WERI-Rb-1 (cell line): ENCODE results near the gene TM6SF1.
"Not testable (repeated sequence)": the region's sequence is repeated elsewhere in the genome, so short reads cannot be mapped to it uniquely, and the experiment has no call there.

Source experiments
- DNase-seq: peaks from one replicate; pipeline ENCODE4 v3.0.0-alpha.2; 2020
- H3K27ac ChIP-seq: fragments of 250-450 bp; sonication (Bioruptor Pico); 2 replicates; pipeline ENCODE4 v1.5.1; 2020; ENCODE audit warnings: mild to moderate bottlenecking, moderate library complexity
- H3K27me3 ChIP-seq: fragments of 250-450 bp; sonication (Bioruptor Pico); 2 replicates; pipeline ENCODE4 v1.5.1; 2021; ENCODE audit warnings: mild to moderate bottlenecking, low read depth, moderate library complexity; ENCODE audit not compliant: insufficient read depth, severe bottlenecking
- H3K36me3 ChIP-seq: fragments of 250-450 bp; sonication (Bioruptor Pico); 2 replicates; pipeline ENCODE4 v1.5.1; 2020; ENCODE audit warnings: mild to moderate bottlenecking, moderate library complexity
- H3K4me3 ChIP-seq: 2 replicates; pipeline ENCODE4 v1.5.1; 2011; ENCODE audit warnings: low read depth, mild to moderate bottlenecking, control low read depth, low read length
- H3K9me3 ChIP-seq: fragments of 250-450 bp; sonication (Bioruptor Pico); 2 replicates; pipeline ENCODE4 v1.5.1; 2021; ENCODE audit warnings: mild to moderate bottlenecking, moderate library complexity; ENCODE audit not compliant: severe bottlenecking
- TF ChIP-seq, protein P1 (sequence below): IDR thresholded peaks from 2 replicates; pipeline ENCODE4 v1.5.1; 2011; ENCODE audit warnings: low read depth, mild to moderate bottlenecking, control low read depth, inconsistent platforms, low read length

The TM6SF1 gene

DNA sequence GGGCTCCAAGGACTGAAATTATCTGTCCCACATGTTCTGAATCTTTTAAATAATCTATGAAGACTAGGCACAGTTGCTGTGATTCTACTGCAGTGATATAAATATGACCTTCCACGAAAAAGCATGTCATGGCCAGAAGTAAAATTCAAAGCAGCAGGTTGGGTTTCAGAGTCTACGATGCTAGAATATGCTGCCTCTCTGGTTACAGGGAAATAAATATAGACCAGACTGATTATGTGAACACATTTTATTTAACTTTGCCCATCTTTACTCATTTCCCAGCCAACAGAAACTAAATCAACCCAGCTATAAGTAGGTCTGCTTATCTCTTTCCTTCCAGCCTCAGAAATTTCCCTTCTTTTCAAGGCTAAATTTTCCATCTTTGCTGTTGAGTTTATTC lies 19.9 kb upstream of the TM6SF1 start:
- no peaks in the 10 kb centered on the region for H3K27me3 ChIP-seq
- TF ChIP-seq, protein P1, sequence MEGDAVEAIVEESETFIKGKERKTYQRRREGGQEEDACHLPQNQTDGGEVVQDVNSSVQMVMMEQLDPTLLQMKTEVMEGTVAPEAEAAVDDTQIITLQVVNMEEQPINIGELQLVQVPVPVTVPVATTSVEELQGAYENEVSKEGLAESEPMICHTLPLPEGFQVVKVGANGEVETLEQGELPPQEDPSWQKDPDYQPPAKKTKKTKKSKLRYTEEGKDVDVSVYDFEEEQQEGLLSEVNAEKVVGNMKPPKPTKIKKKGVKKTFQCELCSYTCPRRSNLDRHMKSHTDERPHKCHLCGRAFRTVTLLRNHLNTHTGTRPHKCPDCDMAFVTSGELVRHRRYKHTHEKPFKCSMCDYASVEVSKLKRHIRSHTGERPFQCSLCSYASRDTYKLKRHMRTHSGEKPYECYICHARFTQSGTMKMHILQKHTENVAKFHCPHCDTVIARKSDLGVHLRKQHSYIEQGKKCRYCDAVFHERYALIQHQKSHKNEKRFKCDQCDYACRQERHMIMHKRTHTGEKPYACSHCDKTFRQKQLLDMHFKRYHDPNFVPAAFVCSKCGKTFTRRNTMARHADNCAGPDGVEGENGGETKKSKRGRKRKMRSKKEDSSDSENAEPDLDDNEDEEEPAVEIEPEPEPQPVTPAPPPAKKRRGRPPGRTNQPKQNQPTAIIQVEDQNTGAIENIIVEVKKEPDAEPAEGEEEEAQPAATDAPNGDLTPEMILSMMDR, result no peak
- no peaks in the 10 kb centered on the region for H3K36me3 ChIP-seq
- no peak overlapping the region for H3K4me3 ChIP-seq
- DNase-seq, result no peak
- H3K27ac ChIP-seq, result no peak overlapping the region
- no peaks in the 10 kb centered on the region for H3K9me3 ChIP-seq

DNA sequence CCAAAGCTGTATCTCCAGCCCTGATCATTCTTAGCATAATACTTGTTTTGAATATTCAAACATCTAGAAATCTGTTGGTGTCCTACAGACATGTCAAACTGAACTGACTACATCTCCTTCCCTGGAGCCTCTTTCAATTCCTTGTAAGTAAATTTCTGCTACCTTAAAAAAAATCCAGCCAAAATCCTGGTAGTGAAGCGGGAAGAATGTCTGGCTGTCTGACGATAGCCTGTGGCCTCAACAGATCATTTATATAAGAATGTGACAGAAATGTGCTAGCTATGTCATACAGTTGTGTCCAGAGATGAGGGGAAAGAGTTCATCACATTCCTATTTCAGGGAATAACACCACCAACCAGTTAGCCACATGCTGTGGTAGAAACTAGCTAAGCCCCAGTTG lies 18.6 kb upstream of the TM6SF1 start:
- H3K27me3 ChIP-seq, result no peaks in the 10 kb centered on the region
- H3K27ac ChIP-seq, result no peak overlapping the region
- H3K36me3 ChIP-seq, result no peaks in the 10 kb centered on the region
- DNase-seq, result no peak
- TF ChIP-seq, protein P1, result no peak
- no peak overlapping the region for H3K4me3 ChIP-seq
- no peaks in the 10 kb centered on the region for H3K9me3 ChIP-seq

DNA sequence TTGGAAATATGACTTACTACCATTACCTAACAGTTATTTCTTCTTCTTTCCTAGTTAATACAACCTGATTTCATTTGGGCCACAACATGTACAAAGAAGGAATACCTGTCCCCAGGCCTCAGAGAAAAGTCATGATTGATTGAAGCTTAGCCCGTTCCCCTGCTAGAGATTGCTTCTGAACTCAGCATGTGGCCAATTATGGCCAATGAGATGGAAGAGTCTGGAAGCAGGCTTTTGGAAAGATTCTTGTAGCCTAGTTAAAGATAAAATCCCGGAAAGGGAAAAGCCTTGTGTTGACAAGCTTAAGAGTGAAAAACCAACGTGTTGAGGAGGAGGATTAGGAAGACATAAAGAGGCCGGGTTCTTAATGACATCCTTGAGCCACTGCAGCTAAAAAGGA lies 17.0 kb upstream of the TM6SF1 start:
- Histone ChIP-seq H3K4me3 (no peak overlapping the region), H3K27me3 (no peaks in the 10 kb centered on the region), H3K9me3 (no peaks in the 10 kb centered on the region), H3K36me3 (no peaks in the 10 kb centered on the region), H3K27ac (no peak overlapping the region)
- TF ChIP-seq, protein P1, result no peak
- peak; percentile 63 for DNase-seq

DNA sequence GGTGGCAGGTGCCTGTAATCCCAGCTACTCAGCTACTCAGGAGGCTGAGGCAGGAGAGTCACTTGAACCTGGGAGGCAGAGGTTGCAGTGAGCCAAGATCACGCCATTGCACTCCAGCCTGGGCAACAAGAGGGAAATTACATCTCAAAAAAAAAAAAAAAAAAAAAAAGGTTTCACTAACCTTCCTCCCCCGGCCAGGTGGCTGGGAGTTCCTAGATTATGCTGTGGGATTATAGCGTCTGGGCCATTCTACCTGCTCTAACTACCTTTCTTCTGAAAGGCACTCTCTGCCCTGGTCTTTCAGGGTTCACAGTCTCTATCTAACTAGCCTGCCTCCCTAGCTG lies 15.5 kb upstream of the TM6SF1 start:
- H3K9me3 ChIP-seq, H3K36me3 ChIP-seq, H3K4me3 ChIP-seq, H3K27me3 ChIP-seq: not testable (repeated sequence)
- peak; percentile 30 for DNase-seq
- peak overlapping the region; percentile 38 for H3K27ac ChIP-seq

DNA sequence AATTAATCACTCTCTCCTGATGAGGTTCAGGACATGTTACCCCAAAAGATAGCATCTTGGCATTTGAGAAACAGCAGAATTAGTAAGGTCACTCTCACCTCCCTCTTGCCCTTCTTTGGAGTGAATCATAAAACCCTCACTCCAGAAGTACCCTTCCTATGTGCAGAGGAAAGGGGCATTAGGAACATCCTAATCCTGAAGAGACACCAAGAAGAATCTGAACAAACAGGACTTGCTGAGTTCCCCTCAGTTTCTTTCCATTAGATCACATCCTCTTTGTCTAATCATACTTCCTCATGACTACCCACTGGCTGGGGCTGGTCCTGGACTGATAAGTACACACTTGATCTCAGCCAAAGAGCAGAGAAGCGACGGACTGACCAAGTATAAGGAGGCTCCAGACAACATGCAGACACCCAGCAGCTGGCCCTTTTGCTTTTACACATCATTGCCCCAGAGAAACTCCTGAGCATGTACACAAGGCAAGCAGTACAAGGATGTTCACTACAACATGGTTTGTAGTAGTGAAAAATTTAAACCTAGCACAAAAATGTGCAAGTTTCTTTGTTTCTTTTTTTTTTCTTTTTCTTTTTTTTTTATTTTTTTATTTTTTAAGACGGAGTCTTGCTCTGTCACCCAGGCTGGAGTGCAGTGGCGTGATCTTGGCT lies 15.0 kb upstream of the TM6SF1 start:
- Histone ChIP-seq H3K9me3 (peaks cover 5% of the 10 kb centered on the region), H3K4me3 (no peak overlapping the region), H3K27me3 (no peaks in the 10 kb centered on the region), H3K36me3 (no peaks in the 10 kb centered on the region), H3K27ac (peak overlapping the region; percentile 38)
- DNase-seq, result peak; percentile 42
- TF ChIP-seq, protein P1, result no peak

DNA sequence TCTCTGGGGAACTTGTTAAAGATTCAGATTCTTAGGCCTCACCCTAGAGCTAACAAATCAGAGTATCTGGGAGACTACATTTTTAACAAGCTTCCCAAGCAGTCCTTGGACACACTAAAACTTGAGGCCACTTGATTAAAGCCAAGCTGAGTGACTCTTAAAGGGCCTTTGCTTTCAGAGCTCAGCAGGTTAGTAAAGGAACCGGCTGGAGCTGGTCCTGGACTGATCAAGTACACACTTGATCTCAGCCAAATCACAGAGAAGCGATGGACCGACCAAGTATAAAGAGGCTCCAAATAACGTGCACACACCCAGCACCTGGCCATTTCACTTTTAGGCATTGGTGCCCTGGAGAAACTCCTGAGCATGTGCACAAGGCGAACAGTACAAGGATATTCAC lies 12.9 kb upstream of the TM6SF1 start:
- Histone ChIP-seq H3K4me3 (no peak overlapping the region), H3K27me3 (no peaks in the 10 kb centered on the region), H3K9me3 (peaks cover 6% of the 10 kb centered on the region), H3K36me3 (no peaks in the 10 kb centered on the region), H3K27ac (no peak overlapping the region)
- DNase-seq, result no peak
- TF ChIP-seq, protein P1, result no peak
